Adrenal gland (tissue), 12 donors: ENCODE results near the gene LASP1. TPM values are rescaled to one million over a fixed set of nuclear protein-coding genes. Genes with fewer than 3 reads are reported as not detected.
"Not testable (repeated sequence)": the region's sequence is repeated elsewhere in the genome, so short reads cannot be mapped to it uniquely, and the experiment has no call there.

Experiments
- DNase-seq, 7 donors: peaks; one replicate each; pipeline ENCODE4 v3.0.0-alpha.2; 2019 to 2020
- H3K27ac ChIP-seq, 5 donors: fragments of 200-600 bp; sonication (generic) in 4 of 5; 1 replicate in 3 of 5; 2 replicates in 2 of 5; pipeline versions ENCODE4 v1.5.1 to v1.8.0; 2016 to 2020; ENCODE audit warnings: mild to moderate bottlenecking in 1 of 5
- H3K27me3 ChIP-seq: fragments of 200-600 bp; 2 replicates; pipeline ENCODE4 v1.8.0; 2021
- H3K36me3 ChIP-seq, 2 donors: fragments of 200-600 bp; replicated peaks in 1 of 2; 1 replicate in 1 of 2; 2 replicates in 1 of 2; pipeline versions ENCODE4 v1.5.1 to v1.8.0; 2018 to 2022
- H3K4me1 ChIP-seq, 2 donors: fragments of 200-600 bp; replicated peaks in 1 of 2; 1 replicate in 1 of 2; 2 replicates in 1 of 2; pipeline versions ENCODE4 v1.5.1 to v1.8.0; 2018 to 2021
- H3K4me3 ChIP-seq, 4 donors: fragments of 200-600 bp; sonication (generic) in 3 of 4; one replicate each; pipeline ENCODE4 v1.5.1; 2016 to 2018
- H3K9me3 ChIP-seq, 3 donors: fragments of 200-600 bp; sonication (generic) in 1 of 3; replicated peaks in 1 of 3; 1 replicate in 2 of 3; 2 replicates in 1 of 3; pipeline versions ENCODE4 v1.5.1 to v1.8.0; 2016 to 2021
- POLR2A ChIP-seq, 2 donors: fragments of 450-650 bp; IDR thresholded peaks; one replicate each; pipeline ENCODE4 v1.6.1; 2017; ENCODE audit warnings: antibody characterized with exemption in 2 of 2, mild to moderate bottlenecking in 2 of 2, moderate library complexity in 1 of 2
- WGBS, 4 donors: extraction: QIAGEN DNeasy Blood & Tissue Kit in 2 of 4; methylation state at CpG; one replicate each; pipeline versions ENCODE4 v1.1.5 to v1.1.7; 2013 to 2017; 5-methylcytosine and 5-hydroxymethylcytosine counted together
- intact Hi-C, 2 donors: fragments of 100-400 bp; cut with DNase I; formaldehyde crosslinking; loops; one replicate each; pipeline versions ENCODE4 v1.14.1 to v1.15.0; 2022 to 2023
- polyA plus RNA-seq, 3 donors: library from polyadenylated mRNA; stranded (reverse); fragments of 200-250 nt in 2 of 3; fragments of 350-450 nt in 1 of 3; fragmentation: Illumina TruSeq in 1 of 3; extraction: RNeasy Lipid Tissue Mini Kit (QIAGEN cat#74804) in 1 of 3; gene quantifications; one replicate each; pipeline ENCODE4 v1.2.3, GENCODE V29; 2013 to 2014
- total RNA-seq, 9 donors: library from RNA; depleted of rRNA in 4 of 9; stranded (reverse); fragments of >200 nt in 4 of 9; fragments of 120-200 nt in 1 of 9; fragmentation: NEBNext Ultra II Directional in 1 of 9; extraction: Animal tissue kit (Norgen Biotek cat#: 25700) in 1 of 9; gene quantifications; one replicate each; pipeline versions ENCODE4 v1.1.0 to v1.2.4, GENCODE V29; 2013 to 2023
- TF ChIP-seq, protein P1 (sequence below), 6 experiments: fragments of 450-650 bp in 4 of 6; fragments of 200-600 bp in 2 of 6; sonication (generic) in 1 of 6; IDR thresholded peaks; 1 replicate in 5 of 6; 2 replicates in 1 of 6; pipeline versions ENCODE4 v1.5.1 to v1.8.0; 2016 to 2021; ENCODE audit warnings: antibody characterized with exemption in 6 of 6, mild to moderate bottlenecking in 2 of 6, moderate library complexity in 1 of 6
- donor health status: healthy with polysubstance abuse.
- donor health status: Bipolar disorder and iron deficiency.
- donor health status: DM: yes; HTN: yes; CAD: no.
- donor health status: DM: no; HTN: no; CAD: no.
- donor health status: DM: no; HTN: no; CAD: no.
- donor health status: DM: yes; HTN: yes; CAD: no.

The LASP1 gene
- total and polyA plus RNA-seq, 12 donors, result 36.3 to 123 (median 88.0) TPM

DNA sequence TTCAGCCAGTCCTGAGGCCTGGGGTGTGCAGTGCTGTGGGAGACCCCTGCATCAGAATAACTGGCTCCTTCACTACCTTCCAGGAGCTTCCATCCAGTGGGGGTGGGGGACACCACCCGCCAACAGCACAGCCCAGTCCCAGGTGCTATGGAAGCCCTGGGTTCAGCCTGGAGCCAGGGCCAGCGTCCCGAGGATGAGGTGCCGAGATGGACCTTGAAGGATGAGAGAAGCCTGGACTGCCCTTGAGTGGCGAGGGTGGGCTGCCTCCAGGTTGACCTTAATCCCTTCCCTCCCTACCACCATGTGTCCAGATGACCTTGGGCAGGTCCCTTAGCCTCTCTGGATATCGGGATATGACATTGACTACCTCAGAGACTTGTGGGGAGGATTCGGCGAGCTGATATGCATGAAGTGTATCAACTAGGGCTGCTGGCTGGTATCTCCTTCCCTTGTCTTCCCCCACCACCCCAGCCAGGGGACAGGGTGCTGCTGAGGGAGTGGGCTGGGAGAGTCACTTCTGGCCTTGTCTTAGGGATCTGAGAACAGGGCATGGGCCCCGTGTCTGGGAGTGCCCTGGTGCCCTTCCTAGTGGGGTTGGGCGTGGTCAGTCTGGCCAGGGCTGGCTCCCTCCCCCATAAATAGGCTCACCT, 41.3 kb downstream of the LASP1 start:
- peaks cover 0 to 35% of the 10 kb centered on the region in 2 donors for H3K36me3 ChIP-seq
- H3K4me1 ChIP-seq, result peaks cover 12 to 23% of the 10 kb centered on the region in 2 donors
- peak in 4 of 7 donors; percentile 5 to 47 (median 14) for DNase-seq

DNA sequence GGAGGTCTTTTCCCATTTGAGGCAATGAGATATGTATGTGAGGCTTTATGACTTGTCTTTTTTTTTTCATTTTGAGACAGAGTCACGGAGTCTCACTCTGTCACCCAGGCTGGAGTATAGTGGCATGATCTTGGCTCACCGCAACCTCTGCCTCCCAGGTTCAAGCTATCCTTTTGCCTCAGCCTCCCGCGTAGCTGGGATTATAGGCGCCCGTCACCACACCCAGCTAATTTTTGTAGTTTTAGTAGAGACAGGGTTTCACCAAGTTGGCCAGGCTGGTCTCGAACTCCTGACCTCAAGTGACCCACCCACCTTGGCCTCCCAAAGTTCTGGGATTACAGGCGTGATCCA, 41.8 kb downstream of the LASP1 start:
- Histone ChIP-seq H3K27ac (peak overlapping the region in 3 of 5 donors; percentile 33 to 73 (median 47)), H3K4me1 (peaks cover 12 to 20% of the 10 kb centered on the region in 2 donors), H3K36me3 (peaks cover 0 to 40% of the 10 kb centered on the region in 2 donors)
- H3K27me3 ChIP-seq, H3K9me3 ChIP-seq, intact Hi-C loops, H3K4me3 ChIP-seq: not testable (repeated sequence)
- 95 to 96% (median 95%) methylated on average over 8 of the region's 8 CpGs for WGBS, 4 donors
- DNase-seq, result peak in 2 of 7 donors; percentile 15 to 44

More for the DNA sequence above, 41.3 kb downstream of the LASP1 start:
- TF ChIP-seq, protein P1, sequence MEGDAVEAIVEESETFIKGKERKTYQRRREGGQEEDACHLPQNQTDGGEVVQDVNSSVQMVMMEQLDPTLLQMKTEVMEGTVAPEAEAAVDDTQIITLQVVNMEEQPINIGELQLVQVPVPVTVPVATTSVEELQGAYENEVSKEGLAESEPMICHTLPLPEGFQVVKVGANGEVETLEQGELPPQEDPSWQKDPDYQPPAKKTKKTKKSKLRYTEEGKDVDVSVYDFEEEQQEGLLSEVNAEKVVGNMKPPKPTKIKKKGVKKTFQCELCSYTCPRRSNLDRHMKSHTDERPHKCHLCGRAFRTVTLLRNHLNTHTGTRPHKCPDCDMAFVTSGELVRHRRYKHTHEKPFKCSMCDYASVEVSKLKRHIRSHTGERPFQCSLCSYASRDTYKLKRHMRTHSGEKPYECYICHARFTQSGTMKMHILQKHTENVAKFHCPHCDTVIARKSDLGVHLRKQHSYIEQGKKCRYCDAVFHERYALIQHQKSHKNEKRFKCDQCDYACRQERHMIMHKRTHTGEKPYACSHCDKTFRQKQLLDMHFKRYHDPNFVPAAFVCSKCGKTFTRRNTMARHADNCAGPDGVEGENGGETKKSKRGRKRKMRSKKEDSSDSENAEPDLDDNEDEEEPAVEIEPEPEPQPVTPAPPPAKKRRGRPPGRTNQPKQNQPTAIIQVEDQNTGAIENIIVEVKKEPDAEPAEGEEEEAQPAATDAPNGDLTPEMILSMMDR (IDR thresholded peaks at IDR 0.05), result no peak
- no peak for TF ChIP-seq POLR2A (IDR thresholded peaks at IDR 0.05)
- Histone ChIP-seq H3K9me3 (no peaks in the 10 kb centered on the region), H3K27me3 (no peaks in the 10 kb centered on the region), H3K4me3 (no peak overlapping the region), H3K27ac (peak overlapping the region in 1 of 5 donors; percentile 42)
- WGBS, 4 donors, result 73 to 80% (median 76%) methylated on average over 6 to 10 of the region's 10 CpGs
- intact Hi-C loops, result no loop called here

DNA sequence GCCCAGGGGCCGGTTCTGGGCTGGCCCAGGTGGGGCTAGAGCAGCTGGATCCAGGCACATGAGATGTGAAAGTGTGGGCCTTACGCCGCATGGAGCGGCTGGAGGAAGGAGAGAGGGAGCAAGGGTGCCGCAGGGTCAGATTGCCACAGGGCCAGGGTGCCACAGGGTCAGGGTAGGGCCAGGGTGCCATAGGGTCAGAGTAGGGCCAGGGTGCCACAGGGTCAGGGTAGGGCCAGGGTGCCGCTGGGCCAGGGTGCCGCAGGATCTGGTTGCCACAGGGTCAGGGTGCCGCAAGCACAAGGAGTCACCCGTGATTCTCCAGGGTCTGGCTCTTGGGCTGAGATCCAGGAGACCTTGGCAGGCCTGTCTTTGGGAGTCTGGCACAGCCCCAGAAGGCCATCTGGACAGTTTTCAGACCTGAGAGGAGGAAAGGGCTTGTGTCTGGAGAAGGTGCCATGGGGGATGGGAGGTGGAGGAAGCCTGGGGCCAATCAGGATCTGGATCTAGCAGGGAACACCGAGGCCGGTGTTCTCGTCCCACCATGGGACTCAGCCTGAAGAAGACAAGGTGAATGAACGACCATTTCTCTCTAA, 42.5 kb downstream of the LASP1 start:
- Histone ChIP-seq H3K27ac (peak overlapping the region in 3 of 5 donors; percentile 33 to 73 (median 47)), H3K4me3 (no peak overlapping the region), H3K9me3 (no peaks in the 10 kb centered on the region), H3K36me3 (peaks cover 0 to 46% of the 10 kb centered on the region in 2 donors), H3K4me1 (peaks cover 12 to 16% of the 10 kb centered on the region in 2 donors), H3K27me3 (no peaks in the 10 kb centered on the region)
- peak in 6 of 7 donors; percentile 68 to 90 (median 84) for DNase-seq
- TF ChIP-seq POLR2A (IDR thresholded peaks at IDR 0.05), result no peak
- TF ChIP-seq, protein P1 (IDR thresholded peaks at IDR 0.05), result no peak
- intact Hi-C loops, result no loop called here
- 28 to 58% (median 41%) methylated on average over 8 to 13 of the region's 13 CpGs for WGBS, 4 donors

DNA sequence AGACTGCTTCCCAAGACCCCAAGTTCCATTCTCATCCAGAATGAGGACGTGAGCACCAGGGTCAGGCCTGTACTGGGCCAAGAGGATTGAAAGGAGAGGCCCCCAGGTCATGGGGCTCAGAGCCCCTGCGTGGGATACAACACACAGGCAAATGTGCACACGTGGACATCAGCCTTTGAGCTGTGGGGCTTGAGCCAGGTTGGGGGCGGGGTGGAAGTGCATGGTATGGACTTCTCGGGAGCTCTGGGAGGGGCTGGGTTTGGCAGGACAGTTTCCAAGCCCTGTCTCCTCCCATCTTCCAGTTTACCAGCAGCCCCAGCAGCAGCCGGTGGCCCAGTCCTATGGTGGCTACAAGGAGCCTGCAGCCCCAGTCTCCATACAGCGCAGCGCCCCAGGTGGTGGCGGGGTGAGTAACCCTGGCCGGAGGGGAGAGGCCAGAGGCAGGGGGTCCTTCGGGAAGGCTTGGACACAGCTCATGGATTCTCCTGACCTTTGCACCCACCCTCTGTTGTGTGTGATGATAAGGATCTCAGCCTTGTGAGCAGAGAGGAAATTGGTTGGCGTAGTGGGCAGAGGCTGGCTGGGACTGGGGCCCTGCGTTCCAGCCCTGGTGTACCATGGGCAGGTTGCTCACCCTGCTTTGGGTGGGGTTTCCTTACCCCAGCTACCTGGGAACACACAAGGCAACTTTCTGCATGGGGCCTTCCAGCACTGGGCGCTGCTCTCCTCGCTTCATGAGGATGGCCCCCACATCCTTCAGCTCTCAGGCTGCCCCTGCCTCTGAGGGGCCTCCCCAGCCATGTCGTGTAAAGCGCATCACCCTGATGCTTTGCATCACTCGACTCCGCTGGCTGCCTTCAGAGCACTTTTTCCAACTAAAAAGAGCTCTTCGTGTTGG, 45.1 kb downstream of the LASP1 start:
- Histone ChIP-seq H3K36me3 (peaks cover 0 to 64% of the 10 kb centered on the region in 2 donors), H3K4me1 (peaks cover 12% of the 10 kb centered on the region in 2 donors), H3K27ac (peak overlapping the region in 1 of 5 donors; percentile 10), H3K4me3 (no peak overlapping the region), H3K27me3 (no peaks in the 10 kb centered on the region), H3K9me3 (no peaks in the 10 kb centered on the region)
- WGBS, 4 donors, result 83 to 95% (median 87%) methylated on average over 10 to 20 of the region's 20 CpGs
- peak in 4 of 7 donors; percentile 7 to 41 (median 18) for DNase-seq
- no peak for TF ChIP-seq POLR2A (IDR thresholded peaks at IDR 0.05)
- TF ChIP-seq, protein P1 (IDR thresholded peaks at IDR 0.05), result no peak
- intact Hi-C loops, result no loop called here
